ENCODE data around the gene GPR65. TPM values are rescaled to one million over a fixed set of nuclear protein-coding genes. Genes with fewer than 3 reads are reported as not detected.

GPR65 gene
- total and polyA plus RNA-seq, 8 donors, result 0.54 to 11.1 (median 0.76) TPM

DNA sequence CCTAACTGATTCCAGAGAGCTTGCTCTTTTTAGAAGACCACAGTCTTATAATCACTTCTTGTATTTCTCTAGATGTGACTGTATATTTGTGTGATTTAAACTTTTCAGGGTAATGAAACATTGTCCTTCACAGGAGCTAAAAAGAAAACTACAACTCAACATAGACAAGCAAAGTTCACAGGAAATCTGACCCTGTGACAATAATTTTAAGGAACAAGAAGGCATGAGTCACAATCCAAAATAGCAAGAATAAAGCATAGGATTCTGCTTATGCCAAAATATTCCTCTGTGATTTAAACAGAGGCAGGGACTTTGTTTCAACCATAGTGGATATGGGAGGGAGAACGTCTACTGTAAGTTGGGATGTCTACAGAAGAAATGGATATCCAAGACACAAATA is 44.3 kb downstream of the GPR65 start:
- peak; percentile 33 for ATAC-seq
- no peaks in the 10 kb centered on the region for H3K27me3 ChIP-seq
- H3K27ac ChIP-seq, result peak overlapping the region in 1 of 2 donors; percentile 66
- intact Hi-C loops (cut with DNase I), result no loop called here
- TF ChIP-seq, protein P1, sequence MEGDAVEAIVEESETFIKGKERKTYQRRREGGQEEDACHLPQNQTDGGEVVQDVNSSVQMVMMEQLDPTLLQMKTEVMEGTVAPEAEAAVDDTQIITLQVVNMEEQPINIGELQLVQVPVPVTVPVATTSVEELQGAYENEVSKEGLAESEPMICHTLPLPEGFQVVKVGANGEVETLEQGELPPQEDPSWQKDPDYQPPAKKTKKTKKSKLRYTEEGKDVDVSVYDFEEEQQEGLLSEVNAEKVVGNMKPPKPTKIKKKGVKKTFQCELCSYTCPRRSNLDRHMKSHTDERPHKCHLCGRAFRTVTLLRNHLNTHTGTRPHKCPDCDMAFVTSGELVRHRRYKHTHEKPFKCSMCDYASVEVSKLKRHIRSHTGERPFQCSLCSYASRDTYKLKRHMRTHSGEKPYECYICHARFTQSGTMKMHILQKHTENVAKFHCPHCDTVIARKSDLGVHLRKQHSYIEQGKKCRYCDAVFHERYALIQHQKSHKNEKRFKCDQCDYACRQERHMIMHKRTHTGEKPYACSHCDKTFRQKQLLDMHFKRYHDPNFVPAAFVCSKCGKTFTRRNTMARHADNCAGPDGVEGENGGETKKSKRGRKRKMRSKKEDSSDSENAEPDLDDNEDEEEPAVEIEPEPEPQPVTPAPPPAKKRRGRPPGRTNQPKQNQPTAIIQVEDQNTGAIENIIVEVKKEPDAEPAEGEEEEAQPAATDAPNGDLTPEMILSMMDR (IDR thresholded peaks at IDR 0.05), result no peak
- peaks cover 0 to 22% of the 10 kb centered on the region in 2 donors for H3K4me1 ChIP-seq
- no peak for DNase-seq
- no peaks in the 10 kb centered on the region for H3K36me3 ChIP-seq
- H3K4me3 ChIP-seq, result no peak overlapping the region
- no peaks in the 10 kb centered on the region for H3K9me3 ChIP-seq

DNA sequence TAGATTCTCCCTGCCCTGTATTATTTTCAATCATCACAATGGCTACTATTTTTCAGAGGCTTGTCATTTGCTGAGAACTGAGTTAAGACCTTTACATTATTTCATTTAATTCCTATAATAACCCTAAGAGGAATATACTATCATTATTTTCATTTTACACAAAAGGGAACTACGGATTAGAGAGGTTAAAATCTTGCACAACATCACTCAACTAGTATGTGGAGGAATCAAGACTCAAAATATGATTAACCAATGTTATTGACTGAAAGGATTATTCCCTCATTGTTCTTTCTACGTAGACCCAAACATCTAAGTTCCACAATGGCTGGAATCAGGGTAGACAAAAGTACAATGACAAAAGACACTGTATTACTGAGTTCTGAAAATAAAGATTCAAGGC is 45.0 kb downstream of the GPR65 start:
- TF ChIP-seq, protein P1 (IDR thresholded peaks at IDR 0.05), result no peak
- ATAC-seq (no peak), DNase-seq (no peak)
- H3K4me3 ChIP-seq, result no peak overlapping the region
- H3K36me3 ChIP-seq, result no peaks in the 10 kb centered on the region
- intact Hi-C loops (cut with DNase I), result no loop called here
- H3K9me3 ChIP-seq, result no peaks in the 10 kb centered on the region
- H3K27ac ChIP-seq, result peak overlapping the region in 1 of 2 donors; percentile 66
- H3K27me3 ChIP-seq, result no peaks in the 10 kb centered on the region
- peaks cover 0 to 22% of the 10 kb centered on the region in 2 donors for H3K4me1 ChIP-seq

DNA sequence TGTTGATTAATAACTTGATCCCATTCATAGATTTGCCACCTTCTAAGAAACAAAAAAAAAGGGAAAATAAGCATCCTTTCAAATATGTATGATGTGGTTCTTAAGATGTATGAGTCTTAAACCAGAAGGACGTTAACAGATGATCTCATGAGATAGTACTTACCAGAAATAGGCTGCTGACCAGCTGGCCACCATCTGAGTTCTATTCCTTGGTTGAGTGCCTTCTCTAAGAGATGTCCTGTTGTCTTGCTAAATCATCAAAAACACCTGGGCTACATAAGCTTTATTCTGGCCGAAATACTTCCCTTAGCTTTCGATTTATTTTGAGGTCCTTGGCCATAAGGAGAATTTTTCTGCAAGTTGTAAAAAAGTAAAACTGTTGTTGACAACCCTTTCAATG is 55.6 kb downstream of the GPR65 start:
- intact Hi-C loops (cut with DNase I), result no loop called here
- DNase-seq (no peak), ATAC-seq (no peak)
- Histone ChIP-seq H3K36me3 (no peaks in the 10 kb centered on the region), H3K4me3 (no peak overlapping the region), H3K9me3 (no peaks in the 10 kb centered on the region), H3K27me3 (no peaks in the 10 kb centered on the region), H3K4me1 (no peaks in the 10 kb centered on the region), H3K27ac (no peak overlapping the region)
- TF ChIP-seq, protein P1 (IDR thresholded peaks at IDR 0.05), result no peak

DNA sequence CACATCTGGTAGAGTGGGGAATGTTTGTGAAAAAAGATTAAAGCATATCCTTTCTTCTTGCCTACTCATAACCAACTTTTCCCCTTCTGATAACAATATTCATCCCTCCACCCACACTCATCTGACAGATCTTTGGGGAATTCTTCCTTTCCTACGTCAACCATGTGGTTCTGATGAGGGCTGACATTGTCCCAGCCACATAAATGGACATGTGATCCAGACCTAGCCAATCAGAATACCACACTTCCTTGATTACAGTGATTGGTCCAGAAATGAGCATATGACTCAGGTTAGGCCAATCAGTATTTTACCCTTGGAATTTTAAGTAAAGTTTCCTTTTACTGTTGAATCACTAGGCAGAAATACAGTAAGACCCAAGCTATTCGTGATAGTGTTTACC is 58.9 kb downstream of the GPR65 start:
- intact Hi-C loops (cut with DNase I), result no loop called here
- no peak overlapping the region for H3K4me3 ChIP-seq
- no peak for ATAC-seq
- DNase-seq, result no peak
- TF ChIP-seq, protein P1 (IDR thresholded peaks at IDR 0.05), result no peak
- H3K9me3 ChIP-seq, result no peaks in the 10 kb centered on the region
- H3K27ac ChIP-seq, result no peak overlapping the region
- H3K4me1 ChIP-seq, result no peaks in the 10 kb centered on the region
- no peaks in the 10 kb centered on the region for H3K36me3 ChIP-seq
- H3K27me3 ChIP-seq, result no peaks in the 10 kb centered on the region

Other genes with a start within 250 kb of the GPR65 start
- gene GALC, start 12.0 kb upstream of the GPR65 start, total RNA-seq, result 10 to 100 TPM; 31.0 to 48.3 TPM
- 10 to 100 TPM; 29.3 to 42.0 (median 33.2) TPM for gene GALC, start 12.0 kb upstream of the GPR65 start, polyA plus RNA-seq (ENCODE audit: insufficient read length in 6 of 6)